Measurements from ENCODE around the gene MOV10L1.
"Not testable (repeated sequence)": the region's sequence is repeated elsewhere in the genome, so short reads cannot be mapped to it uniquely, and the experiment has no call there.

Gene MOV10L1

DNA sequence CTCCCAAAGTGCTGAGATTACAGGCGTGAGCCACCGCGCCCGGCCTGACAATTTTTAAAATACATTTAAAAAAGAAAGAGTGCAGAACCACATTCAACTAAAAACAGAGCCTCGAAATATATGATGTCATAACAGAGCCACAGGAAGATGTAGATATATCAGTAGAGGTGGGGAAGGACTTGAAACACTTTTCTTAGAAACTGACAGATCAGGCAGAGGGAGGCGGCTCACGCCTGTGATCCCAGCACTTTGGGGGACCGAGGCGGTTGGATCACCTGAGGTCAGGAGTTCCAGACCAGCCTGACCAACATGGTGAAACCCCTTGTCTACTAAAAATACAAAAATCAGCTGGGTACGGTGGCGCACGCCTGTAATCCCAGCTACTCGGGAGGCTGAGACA, 11.6 kb upstream of the MOV10L1 start:
- DNase-seq (ENCODE audit: low read depth, low spot score): no peak

GRCh38 chr22:50078761-50079160, 11.0 kb upstream of the MOV10L1 start:
- DNase-seq (ENCODE audit: low read depth, low spot score): no peak

DNA sequence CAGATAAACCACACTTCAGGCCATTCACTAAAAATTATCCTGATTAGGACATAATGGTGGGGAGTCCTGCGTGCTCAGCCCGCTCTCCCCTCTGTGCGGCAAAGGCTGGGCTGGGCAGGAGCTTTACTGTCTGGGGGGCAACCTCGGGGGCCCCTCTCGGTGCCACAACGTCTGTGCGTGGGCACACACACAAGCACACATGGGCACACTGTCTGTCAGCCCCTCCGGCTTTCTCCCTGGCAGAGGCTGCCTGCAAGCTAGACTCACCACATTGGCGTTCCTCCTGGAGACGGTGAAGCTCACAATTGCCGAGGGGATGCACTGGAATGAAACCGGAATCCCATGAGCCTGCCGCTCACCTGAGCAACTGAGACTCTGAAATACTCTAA, 9.7 kb upstream of the MOV10L1 start:
- DNase-seq (ENCODE audit: low read depth, low spot score): no peak

GRCh38 chr22:50081426-50082196, 8.2 kb upstream of the MOV10L1 start:
- no peak for DNase-seq (ENCODE audit: low read depth, low spot score)

DNA sequence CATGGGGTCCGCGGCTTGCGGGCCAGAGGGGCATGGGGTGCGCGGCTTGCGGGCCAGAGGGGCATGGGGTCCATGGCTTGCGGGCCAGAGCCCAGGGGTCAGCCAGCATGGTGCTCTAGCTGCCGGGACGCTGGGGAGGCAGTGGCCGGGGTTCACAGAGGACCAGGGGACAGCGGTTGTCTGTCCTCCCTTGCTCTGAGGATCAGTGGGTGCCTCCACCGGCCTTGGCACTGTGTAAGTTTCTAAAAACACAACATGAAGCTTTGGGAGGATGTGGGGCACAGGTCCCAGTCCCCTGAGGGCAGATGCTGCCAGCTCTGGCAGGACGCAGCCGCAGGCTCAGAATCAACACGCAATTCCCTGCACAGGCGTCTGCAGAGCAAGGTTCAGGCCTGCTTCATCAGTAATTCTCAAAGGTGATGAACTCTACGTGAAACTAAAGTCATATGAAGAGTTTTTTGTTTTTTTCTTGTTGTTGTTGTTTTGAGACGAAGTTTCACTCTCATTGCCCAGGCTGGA, 7.5 kb upstream of the MOV10L1 start:
- no peak for DNase-seq (ENCODE audit: low read depth, low spot score)

GRCh38 chr22:50082961-50083461, 6.8 kb upstream of the MOV10L1 start:
- DNase-seq (ENCODE audit: low read depth, low spot score): no peak

GRCh38 chr22:50083462-50084079, 6.2 kb upstream of the MOV10L1 start:
- no peak for DNase-seq (ENCODE audit: low read depth, low spot score)

- no peak for DNase-seq (ENCODE audit: low read depth, low spot score)
Measured at GRCh38 chr22:50084080-50084477, 5.7 kb upstream of the MOV10L1 start.

- DNase-seq (ENCODE audit: low read depth, low spot score): no peak
Measured at GRCh38 chr22:50084614-50085021, 5.2 kb upstream of the MOV10L1 start.

DNA sequence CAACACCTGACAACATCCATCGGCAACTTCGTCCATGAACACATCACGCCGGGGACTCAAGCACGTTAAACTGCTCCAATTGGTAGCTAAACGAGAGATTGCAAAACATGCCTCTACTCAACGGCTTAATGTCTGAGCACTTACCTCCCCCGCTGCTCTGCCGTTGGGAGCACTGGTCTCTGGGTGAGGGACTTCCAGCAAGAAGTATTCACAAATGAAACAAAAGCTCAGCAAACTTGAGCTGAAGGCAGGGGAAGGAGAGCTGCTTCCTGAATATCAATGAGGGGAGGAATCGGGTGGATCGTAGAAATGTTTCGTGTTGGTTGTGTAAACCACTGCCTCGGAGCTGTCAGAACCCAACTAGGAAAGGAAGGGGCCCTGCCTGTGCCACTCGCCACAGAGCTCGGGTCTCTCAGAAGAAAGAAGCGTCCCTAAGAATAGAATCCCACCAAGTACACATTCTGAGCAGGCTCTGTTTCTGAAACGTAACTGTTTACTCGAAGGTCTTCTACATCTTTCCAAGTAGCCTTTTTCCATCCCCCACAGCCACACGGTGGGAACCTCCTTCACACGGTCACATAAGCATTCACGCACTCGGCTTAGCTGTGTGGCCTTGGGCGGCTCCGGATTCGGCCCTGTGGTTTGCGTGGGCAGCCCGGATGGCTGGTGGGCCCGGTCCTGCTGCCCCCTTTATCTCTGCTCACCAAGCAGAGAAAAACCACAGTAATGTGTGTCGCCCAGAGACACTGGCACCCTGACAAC, 4.4 kb upstream of the MOV10L1 start, which contains the start of gene MLC1:
TSS of gene MLC1 (minus strand) at position 216 of the 762 bp plus-strand sequence. CDS start 524 bp downstream, outside the sequence.
- DNase-seq (ENCODE audit: low read depth, low spot score): no peak

- DNase-seq (ENCODE audit: low read depth, low spot score): no peak
Measured at GRCh38 chr22:50086526-50086925, 3.3 kb upstream of the MOV10L1 start.

DNA sequence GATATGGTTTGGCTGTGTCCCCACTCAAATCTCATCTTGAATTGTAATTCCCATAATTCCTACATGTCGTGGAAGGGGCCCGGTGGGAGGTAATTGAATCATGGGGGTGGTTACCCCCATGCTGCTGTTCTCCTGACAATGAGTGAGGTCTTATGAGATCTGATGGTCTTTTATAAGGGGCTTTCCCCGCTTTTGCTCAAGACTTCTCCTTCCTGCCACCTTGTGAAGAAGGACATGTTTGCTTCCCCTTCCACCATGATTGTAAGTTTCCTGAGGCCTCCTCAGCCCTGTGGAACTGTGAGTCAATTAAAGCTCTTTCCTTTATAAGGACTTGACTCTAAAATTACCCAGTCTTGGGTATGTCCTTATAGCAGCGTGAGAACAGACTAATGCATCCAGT, 2.8 kb upstream of the MOV10L1 start:
- DNase-seq (ENCODE audit: low read depth, low spot score): not testable (repeated sequence)

DNA sequence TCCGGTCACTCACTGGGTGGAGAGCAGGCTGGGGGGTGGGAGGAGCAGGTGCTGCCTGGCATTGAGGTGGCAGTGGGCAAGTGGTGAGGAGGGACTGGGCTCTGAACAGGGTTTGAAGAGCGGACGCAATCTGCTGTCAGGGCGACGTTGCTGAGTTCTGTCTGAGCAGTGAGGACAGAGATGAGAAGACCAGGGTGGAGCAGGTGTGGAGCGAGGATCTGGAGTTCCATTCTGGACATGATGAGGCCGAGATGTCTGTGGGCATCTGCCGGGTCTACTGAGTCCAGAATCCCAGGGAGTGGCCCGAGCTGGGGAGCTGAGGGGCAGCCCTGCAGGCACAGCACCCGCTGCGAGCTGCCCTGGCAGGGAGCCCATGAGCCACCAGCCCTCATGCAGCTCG, 2.2 kb upstream of the MOV10L1 start:
- no peak for DNase-seq (ENCODE audit: low read depth, low spot score)

- no peak for DNase-seq (ENCODE audit: low read depth, low spot score)
Measured at GRCh38 chr22:50088096-50088495, 1.7 kb upstream of the MOV10L1 start.

GRCh38 chr22:50089231-50089630, 575 bp upstream of the MOV10L1 start:
- DNase-seq (ENCODE audit: low read depth, low spot score): no peak

- DNase-seq (ENCODE audit: low read depth, low spot score): no peak
Measured at GRCh38 chr22:50090412-50090714, 557 bp downstream of the MOV10L1 start.

DNA sequence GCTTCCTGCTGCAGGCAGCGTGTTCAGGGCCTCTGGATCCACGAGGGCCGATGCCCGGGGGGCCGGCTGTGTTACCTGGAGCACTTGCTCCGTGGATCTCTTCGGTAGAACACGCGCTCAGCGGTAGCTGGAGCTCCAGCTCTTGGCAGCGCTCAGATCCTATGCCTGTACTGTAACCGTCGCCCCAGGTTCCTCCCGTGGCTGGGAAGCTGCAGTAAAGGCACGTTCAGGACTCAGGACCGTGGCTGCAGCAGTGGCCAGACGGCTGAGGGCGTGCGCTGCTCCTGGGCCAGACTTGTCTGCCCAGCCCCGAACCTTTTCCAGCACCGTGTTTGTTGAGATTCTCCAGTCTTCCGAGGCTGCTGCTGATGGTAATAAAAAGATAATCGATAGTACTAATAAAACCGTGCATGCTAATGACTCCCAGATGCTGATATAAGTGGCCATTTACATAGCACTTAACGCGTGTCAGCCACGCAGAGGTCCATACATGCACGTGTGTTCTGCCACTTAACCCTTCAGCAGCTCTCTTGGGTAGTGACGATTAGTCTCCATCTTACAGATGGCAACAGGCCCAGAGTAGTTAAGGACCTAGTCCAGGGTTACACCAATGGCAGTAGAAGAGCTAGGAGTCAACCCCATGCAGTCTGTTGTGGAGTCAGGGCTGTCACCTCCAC, 1.4 kb downstream of the MOV10L1 start:
- DNase-seq (ENCODE audit: low read depth, low spot score): no peak

GRCh38 chr22:50092342-50092741, 2.5 kb downstream of the MOV10L1 start:
- DNase-seq (ENCODE audit: low read depth, low spot score): no peak

DNA sequence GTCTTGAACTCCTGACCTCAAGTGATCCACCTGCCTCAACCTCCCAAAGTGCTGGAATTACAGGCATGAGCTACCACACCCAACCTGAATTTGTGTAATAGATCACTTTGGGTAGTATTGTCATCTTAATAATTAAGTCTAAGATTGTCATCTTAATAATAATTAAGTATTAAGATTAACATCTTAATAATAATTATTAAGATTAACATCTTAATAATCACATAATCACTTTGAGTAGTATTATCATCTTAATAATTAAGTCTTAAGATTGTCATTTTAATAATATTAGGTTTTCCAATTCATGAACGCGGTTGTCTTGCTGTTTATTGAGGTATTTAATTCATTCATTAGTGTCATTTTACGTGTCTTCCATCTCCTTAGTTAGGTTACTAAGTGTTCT, 8.2 kb downstream of the MOV10L1 start:
- no peak for DNase-seq (ENCODE audit: low read depth, low spot score)

DNA sequence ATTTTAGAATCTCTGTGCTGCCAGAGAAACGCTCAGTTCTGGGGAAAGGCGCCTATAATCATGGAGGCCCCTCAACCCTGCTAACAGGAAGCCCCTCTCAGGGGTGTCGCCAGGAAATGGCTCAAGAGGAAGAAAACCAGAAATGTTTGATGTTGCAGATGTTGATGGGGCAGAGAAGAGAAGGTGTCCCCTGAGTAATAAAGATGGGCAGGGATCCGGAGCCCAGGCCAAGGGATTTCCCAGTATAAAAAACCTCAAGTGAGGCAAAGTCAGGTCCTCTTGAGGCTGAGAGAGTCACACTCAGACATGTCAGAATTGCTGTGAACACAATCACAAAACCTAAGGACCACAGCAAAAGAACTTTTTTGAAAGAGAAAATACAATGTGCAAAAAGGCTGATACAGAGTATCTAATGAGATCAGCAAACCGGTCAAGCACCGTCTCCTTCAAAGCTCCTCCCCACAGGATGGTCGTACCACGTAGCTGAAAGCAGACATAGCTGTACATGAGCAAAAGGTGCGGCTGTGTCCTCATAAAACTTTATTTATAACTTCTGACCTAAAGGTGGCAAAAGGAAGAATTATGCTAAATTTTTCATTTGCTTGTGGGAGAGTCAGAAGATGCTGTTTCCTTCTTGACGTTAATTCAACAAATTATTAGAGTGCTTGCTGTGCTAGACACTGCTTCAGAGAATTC, 12.2 kb downstream of the MOV10L1 start:
- DNase-seq (ENCODE audit: low read depth, low spot score): no peak

DNA sequence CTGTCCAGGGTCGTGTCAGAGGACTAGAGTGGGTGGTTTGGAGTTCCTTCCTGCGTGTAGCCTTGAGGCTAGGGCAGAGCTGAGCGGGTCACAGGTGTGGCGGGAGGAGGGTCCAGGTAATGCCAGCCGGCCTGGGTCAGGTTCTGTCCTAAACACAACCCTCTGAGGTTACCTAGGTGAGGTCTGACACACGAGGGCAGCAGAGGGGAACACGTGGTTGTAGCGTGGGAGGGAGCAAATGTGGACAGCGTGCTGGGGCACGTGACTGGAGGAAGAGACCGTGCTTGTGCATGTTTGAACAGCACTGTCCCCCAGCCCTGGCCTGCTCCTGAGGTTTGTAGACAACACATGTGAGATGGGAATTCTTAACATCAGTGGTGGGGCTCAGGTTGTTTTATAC, 13.1 kb downstream of the MOV10L1 start:
- DNase-seq (ENCODE audit: low read depth, low spot score): no peak
